Right atrium auricular region (tissue), 2 donors: ENCODE results near the gene ST6GAL1. TPM values are rescaled to one million over a fixed set of nuclear protein-coding genes. Genes with fewer than 3 reads are reported as not detected.

Experiments used
- DNase-seq: peaks from one replicate; pipeline ENCODE4 v3.0.0-alpha.2; 2019; ENCODE audit warnings: low spot score
- H3K27ac ChIP-seq, 2 donors: fragments of 200-600 bp; sonication (generic); 1 replicate in 1 of 2; 2 replicates in 1 of 2; pipeline ENCODE4 v1.5.1; 2016 to 2019
- H3K27me3 ChIP-seq, 2 donors: fragments of 200-600 bp; sonication (generic); one replicate each; pipeline versions ENCODE4 v1.5.1 to v1.6.0; 2017 to 2019
- H3K36me3 ChIP-seq: fragments of 200-600 bp; sonication (generic); one replicate; pipeline ENCODE4 v1.5.1; 2016
- H3K4me1 ChIP-seq, 2 donors: fragments of 200-600 bp; sonication (generic); one replicate each; pipeline versions ENCODE4 v1.5.1 to v1.6.0; 2017 to 2019
- H3K4me3 ChIP-seq, 2 donors: fragments of 200-600 bp; sonication (generic); 1 replicate in 1 of 2; 2 replicates in 1 of 2; pipeline ENCODE4 v1.5.1; 2017 to 2019; ENCODE audit warnings: mild to moderate bottlenecking in 1 of 2, moderate library complexity in 1 of 2
- H3K9me3 ChIP-seq, 2 donors: fragments of 200-600 bp; sonication (generic); one replicate each; pipeline ENCODE4 v1.5.1; 2019
- total RNA-seq, 2 donors: library from RNA; depleted of rRNA; stranded (reverse); fragments of >200 nt; gene quantifications; one replicate each; pipeline ENCODE4 v1.1.0, GENCODE V29; 2016
- TF ChIP-seq, protein P1 (sequence below), 2 donors: fragments of 200-600 bp; sonication (generic); IDR thresholded peaks; one replicate each; pipeline ENCODE4 v1.5.1; 2019; ENCODE audit warnings: antibody characterized with exemption in 2 of 2

ST6GAL1 gene
- total RNA-seq, 2 donors from 2014 or later = 55.1 to 94.3 TPM

DNA sequence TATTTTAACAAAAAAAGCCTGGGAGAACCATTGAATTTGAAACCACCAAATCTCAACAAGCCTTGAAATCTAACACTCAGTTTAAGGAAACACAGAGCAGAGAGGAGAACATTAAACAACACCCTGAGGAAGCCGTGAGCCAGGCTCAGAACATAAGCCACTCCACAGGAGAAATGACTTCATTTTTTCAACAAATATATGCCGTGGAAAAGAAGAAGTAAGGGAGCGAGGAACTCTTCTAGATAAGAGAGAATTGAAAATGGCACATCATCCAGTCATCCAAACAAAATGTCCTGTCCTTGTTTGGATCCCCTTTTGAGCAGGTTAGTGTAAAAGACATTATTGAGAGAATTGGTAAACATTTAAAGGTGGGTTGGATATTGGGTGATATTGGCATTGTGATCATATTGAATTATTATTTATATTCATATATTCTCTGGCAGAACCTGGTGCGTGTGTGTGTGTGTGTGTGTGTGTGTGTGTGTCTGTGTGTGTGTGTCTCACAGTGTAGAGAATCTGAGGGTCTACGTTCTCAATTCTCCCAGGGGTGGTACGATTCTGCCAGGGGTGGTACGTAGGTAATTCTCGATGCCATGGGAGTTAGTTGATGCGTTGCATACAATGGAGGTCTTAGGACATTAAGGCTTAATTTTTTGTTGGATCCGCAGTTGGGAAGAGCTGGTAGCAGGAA lies 94.4 kb downstream of the ST6GAL1 start:
- no peak for DNase-seq
- TF ChIP-seq, protein P1, sequence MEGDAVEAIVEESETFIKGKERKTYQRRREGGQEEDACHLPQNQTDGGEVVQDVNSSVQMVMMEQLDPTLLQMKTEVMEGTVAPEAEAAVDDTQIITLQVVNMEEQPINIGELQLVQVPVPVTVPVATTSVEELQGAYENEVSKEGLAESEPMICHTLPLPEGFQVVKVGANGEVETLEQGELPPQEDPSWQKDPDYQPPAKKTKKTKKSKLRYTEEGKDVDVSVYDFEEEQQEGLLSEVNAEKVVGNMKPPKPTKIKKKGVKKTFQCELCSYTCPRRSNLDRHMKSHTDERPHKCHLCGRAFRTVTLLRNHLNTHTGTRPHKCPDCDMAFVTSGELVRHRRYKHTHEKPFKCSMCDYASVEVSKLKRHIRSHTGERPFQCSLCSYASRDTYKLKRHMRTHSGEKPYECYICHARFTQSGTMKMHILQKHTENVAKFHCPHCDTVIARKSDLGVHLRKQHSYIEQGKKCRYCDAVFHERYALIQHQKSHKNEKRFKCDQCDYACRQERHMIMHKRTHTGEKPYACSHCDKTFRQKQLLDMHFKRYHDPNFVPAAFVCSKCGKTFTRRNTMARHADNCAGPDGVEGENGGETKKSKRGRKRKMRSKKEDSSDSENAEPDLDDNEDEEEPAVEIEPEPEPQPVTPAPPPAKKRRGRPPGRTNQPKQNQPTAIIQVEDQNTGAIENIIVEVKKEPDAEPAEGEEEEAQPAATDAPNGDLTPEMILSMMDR (IDR thresholded peaks at IDR 0.05) = no peak
- no peak overlapping the region for H3K27ac ChIP-seq
- H3K27me3 ChIP-seq = no peaks in the 10 kb centered on the region
- no peak overlapping the region for H3K4me3 ChIP-seq
- no peaks in the 10 kb centered on the region for H3K9me3 ChIP-seq
- H3K4me1 ChIP-seq = peaks cover 0 to 18% of the 10 kb centered on the region in 2 donors
- H3K36me3 ChIP-seq = no peaks in the 10 kb centered on the region

DNA sequence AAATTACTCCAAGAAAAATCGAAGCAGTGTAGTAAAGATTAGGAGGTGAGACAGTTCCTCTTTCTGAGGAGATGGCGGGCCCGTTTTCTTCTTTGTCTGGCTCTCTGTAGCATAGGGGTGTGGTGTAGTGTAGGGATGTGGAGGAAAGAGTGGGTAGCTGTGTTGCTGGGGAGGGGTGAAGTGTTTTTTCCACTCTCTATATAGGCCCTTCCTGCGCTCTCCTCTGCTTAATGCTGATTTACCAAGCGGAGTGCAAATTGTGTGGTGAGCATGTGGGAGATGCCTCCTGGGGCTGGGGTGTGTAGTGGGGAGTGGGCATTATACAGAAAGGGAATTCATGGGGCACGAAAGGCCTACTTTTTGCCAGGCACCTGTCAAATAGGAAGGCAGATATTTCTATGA lies 94.9 kb downstream of the ST6GAL1 start:
- Histone ChIP-seq H3K9me3 (no peaks in the 10 kb centered on the region), H3K36me3 (no peaks in the 10 kb centered on the region), H3K4me3 (no peak overlapping the region), H3K27me3 (no peaks in the 10 kb centered on the region), H3K4me1 (peaks cover 0 to 21% of the 10 kb centered on the region in 2 donors), H3K27ac (no peak overlapping the region)
- DNase-seq = no peak
- TF ChIP-seq, protein P1 (IDR thresholded peaks at IDR 0.05) = no peak

GRCh38 chr3:187025656-187026316 lies 95.5 kb downstream of the ST6GAL1 start:
- no peak for DNase-seq
- H3K9me3 ChIP-seq = no peaks in the 10 kb centered on the region
- no peaks in the 10 kb centered on the region for H3K36me3 ChIP-seq
- no peak overlapping the region for H3K4me3 ChIP-seq
- no peaks in the 10 kb centered on the region for H3K27me3 ChIP-seq
- H3K4me1 ChIP-seq = peaks cover 0 to 22% of the 10 kb centered on the region in 2 donors
- no peak overlapping the region for H3K27ac ChIP-seq
- TF ChIP-seq, protein P1 (IDR thresholded peaks at IDR 0.05) = no peak

DNA sequence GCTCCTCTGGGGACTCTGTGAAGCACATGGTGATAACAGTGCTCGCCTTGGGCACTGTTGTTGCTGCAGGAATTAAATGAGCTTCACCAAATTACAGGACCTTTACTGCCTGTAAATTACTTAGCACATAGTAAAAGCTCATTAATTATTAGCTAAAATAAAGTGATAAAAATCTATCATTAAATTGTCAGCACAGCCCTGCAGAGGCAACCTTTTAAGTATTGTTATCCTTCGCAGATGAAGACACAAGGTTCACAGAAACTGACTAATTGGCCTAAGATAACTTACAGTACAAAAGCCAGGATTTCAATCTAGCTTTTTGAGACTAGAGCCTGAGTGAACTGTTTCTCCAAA lies 96.0 kb downstream of the ST6GAL1 start:
- no peak overlapping the region for H3K4me3 ChIP-seq
- no peak overlapping the region for H3K27ac ChIP-seq
- no peak for DNase-seq

DNA sequence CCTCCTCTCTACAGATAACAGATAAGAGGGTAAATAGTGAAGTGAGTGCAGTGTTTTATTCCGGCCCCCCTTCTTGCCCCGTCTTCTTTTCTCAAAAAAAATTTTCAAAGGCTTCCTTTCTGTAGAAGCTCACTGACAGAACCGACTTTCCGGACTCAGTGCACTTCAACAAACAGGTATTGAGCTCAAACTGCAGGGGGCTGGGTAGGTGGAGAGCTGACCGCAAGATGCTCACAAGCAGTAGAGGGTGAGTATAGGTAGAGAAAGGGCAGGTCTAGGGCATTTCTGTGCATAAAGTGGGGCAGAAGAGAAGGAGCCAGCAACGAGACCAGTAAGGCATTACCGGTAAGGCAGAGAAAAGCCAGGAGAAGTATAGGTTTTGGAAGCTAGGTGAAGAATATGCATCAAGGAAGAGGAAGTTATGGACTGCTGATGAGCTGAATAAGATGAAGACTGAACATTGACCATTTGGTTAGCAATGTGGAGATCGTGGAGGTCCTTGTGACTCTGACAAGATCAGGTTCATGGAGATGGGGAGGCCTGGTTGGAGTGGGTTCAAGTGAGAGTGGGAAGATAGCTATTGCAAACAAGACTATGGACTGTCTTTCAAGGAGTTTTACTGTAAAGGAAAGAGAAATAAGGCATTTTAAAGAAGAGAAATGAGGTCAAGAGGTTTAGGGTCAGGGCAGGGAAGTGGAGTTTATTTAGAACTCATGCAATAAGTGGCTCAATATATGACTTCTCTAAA lies 97.4 kb downstream of the ST6GAL1 start:
- H3K4me3 ChIP-seq = no peak overlapping the region
- no peaks in the 10 kb centered on the region for H3K9me3 ChIP-seq
- TF ChIP-seq, protein P1 (IDR thresholded peaks at IDR 0.05) = no peak
- H3K36me3 ChIP-seq = no peaks in the 10 kb centered on the region
- H3K4me1 ChIP-seq = peaks cover 0 to 41% of the 10 kb centered on the region in 2 donors
- DNase-seq = no peak
- no peaks in the 10 kb centered on the region for H3K27me3 ChIP-seq
- H3K27ac ChIP-seq = no peak overlapping the region

More for the DNA sequence above, 96.0 kb downstream of the ST6GAL1 start:
- Histone ChIP-seq H3K9me3 (no peaks in the 10 kb centered on the region), H3K36me3 (no peaks in the 10 kb centered on the region), H3K4me1 (peaks cover 0 to 27% of the 10 kb centered on the region in 2 donors), H3K27me3 (no peaks in the 10 kb centered on the region)
- TF ChIP-seq, protein P1 (IDR thresholded peaks at IDR 0.05) = no peak
